Measurements from ENCODE around the gene BRPF3. TPM values are rescaled to one million over a fixed set of nuclear protein-coding genes. Genes with fewer than 3 reads are reported as not detected.

Gene BRPF3
- total RNA-seq, 1 donor from 2014 or later: 32.0 TPM

DNA sequence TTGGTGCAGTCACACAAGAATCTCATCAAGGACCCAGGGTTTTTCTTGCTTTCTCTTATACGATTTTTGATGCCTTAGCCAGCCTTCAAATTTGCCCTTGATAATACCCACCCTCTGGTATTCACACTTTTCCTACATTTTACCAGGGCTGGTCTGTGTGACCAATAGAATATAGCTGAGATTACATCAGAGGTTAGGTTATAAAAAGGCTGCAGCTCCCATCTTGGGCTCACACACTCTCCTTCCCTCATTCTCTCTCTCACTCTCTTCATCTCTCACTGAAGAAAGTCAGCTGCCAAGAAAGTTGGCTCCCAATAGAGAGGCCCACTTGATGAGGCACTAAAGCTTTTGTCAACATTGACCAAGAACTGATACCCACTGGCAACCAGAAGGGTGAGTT, 69.2 kb downstream of the BRPF3 start:
- no peaks in the 10 kb centered on the region for H3K9me3 ChIP-seq (ENCODE audit: insufficient read depth, low read depth, low read length)
- H4K20me1 ChIP-seq (ENCODE audit: insufficient read depth, low read length): no peaks in the 10 kb centered on the region
- no peak overlapping the region for H3K4me2 ChIP-seq (ENCODE audit: low read length)
- H3K4me3 ChIP-seq (ENCODE audit: insufficient read depth, low read depth, low read length): no peak overlapping the region
- Mint-ChIP-seq H3K4me1 (ENCODE audit: low read depth, unreplicated experiment) (peaks cover 13% of the 10 kb centered on the region), H3K9me3 (ENCODE audit: unreplicated experiment) (peaks cover 10% of the 10 kb centered on the region), H3K4me3 (ENCODE audit: unreplicated experiment) (no peak overlapping the region), H3K36me3 (ENCODE audit: low read depth, unreplicated experiment) (no peaks in the 10 kb centered on the region), H3K27ac (ENCODE audit: unreplicated experiment) (no peak overlapping the region), H3K27me3 (ENCODE audit: low read depth, unreplicated experiment) (peaks cover 24% of the 10 kb centered on the region)
- no peak overlapping the region for H3K9ac ChIP-seq (ENCODE audit: low read length)
- H3K4me1 ChIP-seq (ENCODE audit: insufficient read depth, low read length): no peaks in the 10 kb centered on the region
- TF ChIP-seq, protein P1, sequence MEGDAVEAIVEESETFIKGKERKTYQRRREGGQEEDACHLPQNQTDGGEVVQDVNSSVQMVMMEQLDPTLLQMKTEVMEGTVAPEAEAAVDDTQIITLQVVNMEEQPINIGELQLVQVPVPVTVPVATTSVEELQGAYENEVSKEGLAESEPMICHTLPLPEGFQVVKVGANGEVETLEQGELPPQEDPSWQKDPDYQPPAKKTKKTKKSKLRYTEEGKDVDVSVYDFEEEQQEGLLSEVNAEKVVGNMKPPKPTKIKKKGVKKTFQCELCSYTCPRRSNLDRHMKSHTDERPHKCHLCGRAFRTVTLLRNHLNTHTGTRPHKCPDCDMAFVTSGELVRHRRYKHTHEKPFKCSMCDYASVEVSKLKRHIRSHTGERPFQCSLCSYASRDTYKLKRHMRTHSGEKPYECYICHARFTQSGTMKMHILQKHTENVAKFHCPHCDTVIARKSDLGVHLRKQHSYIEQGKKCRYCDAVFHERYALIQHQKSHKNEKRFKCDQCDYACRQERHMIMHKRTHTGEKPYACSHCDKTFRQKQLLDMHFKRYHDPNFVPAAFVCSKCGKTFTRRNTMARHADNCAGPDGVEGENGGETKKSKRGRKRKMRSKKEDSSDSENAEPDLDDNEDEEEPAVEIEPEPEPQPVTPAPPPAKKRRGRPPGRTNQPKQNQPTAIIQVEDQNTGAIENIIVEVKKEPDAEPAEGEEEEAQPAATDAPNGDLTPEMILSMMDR (IDR thresholded peaks at IDR 0.05; ENCODE audit: insufficient read depth, low read depth, low read length): no peak
- TF ChIP-seq EZH2 (IDR thresholded peaks at IDR 0.05; ENCODE audit: insufficient read depth, low read length): no peak
- FAIRE-seq (no peak), DNase-seq (ENCODE audit: low read depth) (no peak)
- peaks cover 22% of the 10 kb centered on the region for H3K27me3 ChIP-seq (ENCODE audit: insufficient read depth, low read length)
- no peaks in the 10 kb centered on the region for H3K36me3 ChIP-seq (ENCODE audit: insufficient read depth, low read length)
- H3K27ac ChIP-seq (ENCODE audit: low read depth, low read length): no peak overlapping the region
- no peak overlapping the region for H2AFZ ChIP-seq (ENCODE audit: low read depth, low read length)
- no peaks in the 10 kb centered on the region for H3K79me2 ChIP-seq (ENCODE audit: insufficient read depth, low read length)

DNA sequence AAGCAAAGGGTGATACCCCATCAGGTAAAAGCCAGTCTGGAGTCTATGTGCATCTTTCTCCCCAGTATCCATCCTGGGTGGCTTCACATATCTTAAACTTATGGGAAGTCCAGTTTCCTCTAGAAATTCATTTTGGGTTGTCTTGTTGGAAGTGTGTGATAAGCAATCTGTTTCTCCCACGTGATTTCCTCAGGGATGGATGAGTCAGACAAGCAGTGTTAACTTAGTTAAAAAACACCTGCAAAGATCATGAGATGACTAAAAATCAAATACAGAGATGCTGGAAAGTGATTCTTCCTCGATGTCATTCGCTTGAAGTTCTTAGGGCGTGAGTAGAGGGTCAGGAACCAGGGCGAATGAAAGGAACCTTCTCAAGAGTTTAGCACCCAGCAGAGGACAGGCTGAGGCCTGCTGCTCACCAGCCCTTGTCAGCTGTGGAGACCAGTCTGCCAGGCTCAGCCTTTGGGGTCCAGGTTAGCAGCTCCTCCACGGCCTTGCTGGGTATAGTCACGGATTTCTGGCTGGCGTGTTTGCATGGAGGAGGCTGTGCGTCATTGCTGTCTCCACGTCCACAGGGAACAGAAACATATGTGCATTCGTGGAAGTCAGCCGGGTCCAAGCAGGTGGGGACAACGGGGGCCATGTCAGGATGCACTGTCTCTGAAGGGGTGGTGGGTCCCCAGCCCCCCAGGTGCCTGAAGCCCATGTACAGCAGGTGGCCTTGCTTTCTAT, 70.5 kb downstream of the BRPF3 start:
- TF ChIP-seq, protein P1 (IDR thresholded peaks at IDR 0.05; ENCODE audit: insufficient read depth, low read depth, low read length): no peak
- TF ChIP-seq EZH2 (IDR thresholded peaks at IDR 0.05; ENCODE audit: insufficient read depth, low read length): no peak
- no peak for FAIRE-seq
- no peaks in the 10 kb centered on the region for H3K9me3 ChIP-seq (ENCODE audit: insufficient read depth, low read depth, low read length)

More for the DNA sequence above, 70.5 kb downstream of the BRPF3 start:
- Histone ChIP-seq H3K36me3 (ENCODE audit: insufficient read depth, low read length) (no peaks in the 10 kb centered on the region), H4K20me1 (ENCODE audit: insufficient read depth, low read length) (no peaks in the 10 kb centered on the region), H3K27ac (ENCODE audit: low read depth, low read length) (no peak overlapping the region), H3K27me3 (ENCODE audit: insufficient read depth, low read length) (peaks cover 18% of the 10 kb centered on the region), H3K4me2 (ENCODE audit: low read length) (no peak overlapping the region), H3K4me3 (ENCODE audit: insufficient read depth, low read depth, low read length) (no peak overlapping the region), H3K9ac (ENCODE audit: low read length) (no peak overlapping the region), H3K79me2 (ENCODE audit: insufficient read depth, low read length) (no peaks in the 10 kb centered on the region), H3K4me1 (ENCODE audit: insufficient read depth, low read length) (no peaks in the 10 kb centered on the region), H2AFZ (ENCODE audit: low read depth, low read length) (no peak overlapping the region)
- Mint-ChIP-seq H3K27ac (ENCODE audit: unreplicated experiment) (no peak overlapping the region), H3K4me1 (ENCODE audit: low read depth, unreplicated experiment) (peaks cover 15% of the 10 kb centered on the region), H3K4me3 (ENCODE audit: unreplicated experiment) (no peak overlapping the region), H3K36me3 (ENCODE audit: low read depth, unreplicated experiment) (no peaks in the 10 kb centered on the region), H3K9me3 (ENCODE audit: unreplicated experiment) (peaks cover 10% of the 10 kb centered on the region), H3K27me3 (ENCODE audit: low read depth, unreplicated experiment) (peaks cover 23% of the 10 kb centered on the region)
- no peak for DNase-seq (ENCODE audit: low read depth)

All from astrocyte (in vitro differentiated cells and primary cell).